Upper lobe of left lung (tissue), 4 donors: ENCODE measurements around the gene RORB.

Source experiments
- CTCF ChIP-seq, 6 experiments: fragments of 450-650 bp in 4 of 6; fragments of 200-600 bp in 2 of 6; sonication (generic) in 2 of 6; IDR thresholded peaks; one replicate each; pipeline ENCODE4 v1.5.1; 2016 to 2019; ENCODE audit warnings: antibody characterized with exemption in 6 of 6
- POLR2A ChIP-seq, 4 donors: fragments of 450-650 bp; IDR thresholded peaks; one replicate each; pipeline ENCODE4 v1.5.1; 2016 to 2017; ENCODE audit warnings: antibody characterized with exemption in 4 of 4, mild to moderate bottlenecking in 2 of 4
- POLR2AphosphoS5 ChIP-seq, 2 donors: sonication (generic); formaldehyde crosslinking; IDR thresholded peaks; one replicate each; pipeline ENCODE4 v1.5.1; 2017; ENCODE audit warnings: antibody characterized with exemption in 2 of 2

GRCh38 chr9:74577956-74578355, 80.8 kb downstream of the RORB start:
- TF ChIP-seq CTCF (IDR thresholded peaks at IDR 0.05) (peak in 1 of 6 experiments; percentile 9), POLR2A (IDR thresholded peaks at IDR 0.05) (no peak), POLR2AphosphoS5 (IDR thresholded peaks at IDR 0.05) (no peak)
